NCI-H345 (cell line): ENCODE measurements around the gene SH3GL1.

Source experiments
- DNase-seq: peaks from one replicate; lab custom pipeline; 2025; lab: John Stamatoyannopoulos, UW

SH3GL1 gene

GRCh38 chr19:4375164-4376027, 25.0 kb downstream of the SH3GL1 start:
- DNase-seq: peak; percentile 36

DNA sequence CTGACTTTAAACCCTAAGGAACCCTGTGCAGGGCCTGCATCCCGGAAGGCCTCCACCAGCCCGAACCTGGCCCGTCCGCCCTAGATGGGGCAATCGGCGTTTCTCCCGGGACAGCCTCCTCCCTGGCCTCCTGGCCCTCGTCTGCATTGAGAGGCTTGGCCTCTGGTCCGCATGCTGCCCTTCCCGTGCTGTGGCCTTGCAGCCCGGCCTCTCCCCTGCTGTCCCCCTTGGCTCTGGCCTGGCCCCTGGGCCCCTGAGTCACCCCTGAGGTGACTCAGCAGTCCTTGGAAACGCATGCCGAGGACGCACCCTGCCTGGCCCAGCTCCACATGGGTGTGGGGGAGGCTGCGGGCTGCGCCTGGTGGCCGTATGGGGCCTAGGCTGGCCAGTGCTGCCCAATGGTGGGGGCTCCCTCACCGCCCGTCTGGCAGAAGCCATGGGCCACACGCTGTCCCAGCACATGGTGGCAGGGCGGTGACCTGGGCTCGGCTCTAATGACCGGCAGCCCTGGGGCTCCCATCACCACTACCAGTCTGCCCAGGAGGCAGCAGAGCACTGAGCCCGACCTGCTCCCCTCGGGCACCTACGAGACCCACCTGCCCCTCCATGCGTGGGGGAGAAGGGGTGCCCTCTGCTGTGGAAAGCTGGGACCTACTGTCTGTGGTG, 25.7 kb downstream of the SH3GL1 start:
- DNase-seq: no peak

DNA sequence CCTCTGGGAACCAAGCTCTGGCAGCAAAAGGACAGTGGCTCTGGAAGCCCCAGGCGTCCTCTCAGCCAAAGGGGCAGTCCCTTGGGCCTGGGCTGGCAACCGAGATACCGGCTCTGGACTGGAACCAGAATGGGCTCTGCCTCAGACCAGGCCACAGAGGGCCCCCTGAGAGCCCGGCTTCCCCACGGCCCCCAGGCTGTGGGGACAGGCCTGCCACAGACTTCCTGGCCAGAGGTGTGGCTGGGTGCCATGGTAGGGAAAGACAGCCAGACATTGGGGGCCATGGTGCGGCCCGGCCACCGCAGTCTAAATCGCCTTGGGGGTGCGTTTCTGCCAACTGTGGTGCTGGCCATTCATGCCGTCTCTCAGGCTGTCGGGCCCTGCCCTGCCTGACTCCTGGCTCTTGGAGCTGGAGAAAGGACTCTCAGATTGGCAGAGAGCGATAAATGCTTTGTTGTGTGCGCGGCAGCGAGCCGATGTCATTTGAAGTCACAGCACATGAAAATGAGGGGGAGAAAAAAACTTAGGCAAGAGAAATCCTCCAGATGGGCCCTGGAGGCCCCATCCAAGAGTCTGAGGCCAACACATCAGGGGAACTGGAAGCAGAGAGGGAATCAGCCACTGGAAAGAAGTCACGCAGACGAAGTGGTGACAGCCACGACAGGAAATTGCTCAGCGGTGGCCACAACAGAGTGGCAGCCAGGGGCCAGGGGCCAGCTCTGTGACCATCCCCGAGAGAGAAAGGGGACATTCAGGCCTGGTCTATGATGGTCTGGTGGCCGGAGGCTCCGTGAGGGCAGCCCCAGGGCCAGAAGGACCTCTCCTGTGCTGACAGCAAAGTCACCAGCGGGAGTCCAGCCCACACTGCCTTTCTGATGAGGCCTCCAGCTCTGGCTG, 26.5 kb downstream of the SH3GL1 start:
- no peak for DNase-seq

DNA sequence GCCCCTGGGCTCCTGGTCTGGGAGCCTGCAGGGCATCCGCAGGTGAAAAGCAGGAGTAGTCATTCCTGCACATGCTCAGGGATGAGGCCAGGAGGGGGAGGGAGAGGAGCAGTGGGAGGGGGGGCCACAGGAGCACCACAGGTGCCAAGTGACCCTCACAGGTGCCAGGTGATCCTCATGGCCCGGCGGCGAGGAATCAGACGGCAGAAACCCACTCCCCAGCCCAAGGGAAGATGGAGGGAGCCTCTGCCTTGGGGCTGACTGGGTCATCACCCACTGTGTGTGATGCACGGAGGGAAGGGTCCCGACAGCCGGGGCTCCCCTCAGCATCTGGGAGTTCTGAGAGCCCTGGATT, 27.4 kb downstream of the SH3GL1 start:
- DNase-seq: no peak

DNA sequence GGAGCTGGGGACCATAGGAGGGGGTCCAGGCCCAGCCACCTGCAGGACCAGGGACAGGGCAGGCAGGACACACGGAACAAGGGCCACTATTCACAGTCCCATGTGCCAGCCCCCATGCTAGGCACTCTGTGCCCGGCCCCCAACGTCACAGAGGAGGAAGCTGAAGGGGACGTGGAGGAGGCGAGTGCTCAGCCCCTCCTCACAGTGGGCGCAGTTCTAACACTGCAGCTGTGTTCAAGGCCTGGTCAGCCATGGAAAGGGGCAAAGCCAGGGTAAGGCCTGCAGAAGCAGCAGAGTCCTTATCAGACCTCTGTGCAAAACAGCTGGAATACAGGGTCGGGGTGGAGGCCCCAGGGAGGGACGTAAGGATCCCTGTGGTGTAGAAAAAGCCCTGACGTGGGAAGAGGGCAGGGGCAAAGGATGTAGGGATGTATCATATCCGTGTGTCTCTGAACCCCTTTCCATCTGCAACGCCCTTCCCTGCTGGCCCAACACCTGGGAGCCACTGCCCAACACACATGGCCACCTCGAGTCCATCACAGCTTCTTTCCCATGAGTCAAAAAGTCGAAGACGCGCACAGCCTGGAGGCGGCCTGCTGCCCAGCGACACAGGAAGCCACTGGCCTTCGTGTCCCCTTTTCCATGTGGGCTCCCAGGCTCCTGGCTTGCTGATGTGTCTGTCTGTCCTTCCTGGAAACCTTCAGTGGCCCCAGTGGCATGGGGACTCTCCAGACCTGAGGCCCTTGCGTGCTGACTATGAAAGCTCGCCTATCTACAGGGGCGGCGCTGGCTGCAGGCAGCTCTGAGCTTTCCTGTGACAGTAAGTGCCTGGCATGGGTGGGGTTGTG, 28.0 kb downstream of the SH3GL1 start:
- no peak for DNase-seq

GRCh38 chr19:4371247-4372164, 28.8 kb downstream of the SH3GL1 start:
- DNase-seq: no peak

GRCh38 chr19:4370418-4371041, 29.8 kb downstream of the SH3GL1 start:
- DNase-seq: no peak

DNA sequence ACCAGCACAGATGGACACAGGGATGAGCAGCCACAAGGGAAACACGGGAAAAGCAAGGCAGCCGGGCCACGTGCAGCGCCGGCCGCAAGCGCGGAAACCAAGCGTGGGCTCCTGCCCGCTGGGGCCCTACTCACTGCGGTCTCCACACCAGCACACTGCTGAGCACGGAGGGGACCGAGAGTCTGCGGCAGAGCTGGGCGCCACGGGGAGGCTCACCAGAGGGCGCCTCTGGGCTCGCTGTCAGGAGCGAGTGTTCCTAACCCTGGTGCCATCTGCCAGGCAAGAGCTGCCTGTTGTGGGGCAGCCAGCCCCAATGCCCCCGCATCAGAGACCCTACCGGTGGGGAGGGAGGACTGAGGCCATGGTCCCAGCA, 30.5 kb downstream of the SH3GL1 start:
- DNase-seq: no peak

DNA sequence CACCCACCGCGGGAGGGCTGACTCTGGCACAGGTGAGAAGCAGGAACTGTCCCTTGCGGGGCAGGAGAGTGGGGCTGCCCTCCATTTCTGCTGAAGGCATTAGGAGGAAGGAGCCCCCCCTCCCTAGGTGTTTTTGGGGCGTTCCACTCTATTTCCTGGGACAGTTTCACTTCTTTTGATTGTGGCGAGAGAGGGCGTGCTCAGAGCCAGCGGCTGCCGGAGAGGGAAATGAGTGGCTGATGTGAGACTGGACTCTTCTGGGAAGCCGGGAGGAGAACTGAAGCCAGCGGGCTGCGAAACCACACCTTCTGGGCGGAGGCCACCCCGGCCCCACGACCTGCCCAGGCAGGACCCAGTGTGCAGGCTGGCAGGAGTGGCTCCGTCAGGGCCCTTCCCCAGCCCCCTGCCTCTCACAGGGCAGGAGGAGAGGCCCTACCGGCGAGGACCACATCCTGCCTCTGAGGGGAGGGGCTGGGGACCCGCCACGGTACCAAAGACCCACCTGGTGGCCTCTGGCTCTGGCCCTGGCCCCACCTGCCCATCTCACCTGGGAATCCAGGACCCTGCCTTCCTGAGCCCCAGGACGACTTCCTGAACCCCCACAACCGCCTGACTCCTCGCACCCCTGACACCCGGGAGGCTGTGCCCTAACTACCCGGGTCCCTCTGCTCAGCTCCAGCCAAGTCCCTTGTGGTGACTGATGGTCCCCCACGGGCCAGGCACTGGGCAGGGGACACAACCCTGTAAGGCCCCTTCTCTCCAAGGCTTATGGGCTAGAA, 31.0 kb downstream of the SH3GL1 start:
- DNase-seq: no peak

DNA sequence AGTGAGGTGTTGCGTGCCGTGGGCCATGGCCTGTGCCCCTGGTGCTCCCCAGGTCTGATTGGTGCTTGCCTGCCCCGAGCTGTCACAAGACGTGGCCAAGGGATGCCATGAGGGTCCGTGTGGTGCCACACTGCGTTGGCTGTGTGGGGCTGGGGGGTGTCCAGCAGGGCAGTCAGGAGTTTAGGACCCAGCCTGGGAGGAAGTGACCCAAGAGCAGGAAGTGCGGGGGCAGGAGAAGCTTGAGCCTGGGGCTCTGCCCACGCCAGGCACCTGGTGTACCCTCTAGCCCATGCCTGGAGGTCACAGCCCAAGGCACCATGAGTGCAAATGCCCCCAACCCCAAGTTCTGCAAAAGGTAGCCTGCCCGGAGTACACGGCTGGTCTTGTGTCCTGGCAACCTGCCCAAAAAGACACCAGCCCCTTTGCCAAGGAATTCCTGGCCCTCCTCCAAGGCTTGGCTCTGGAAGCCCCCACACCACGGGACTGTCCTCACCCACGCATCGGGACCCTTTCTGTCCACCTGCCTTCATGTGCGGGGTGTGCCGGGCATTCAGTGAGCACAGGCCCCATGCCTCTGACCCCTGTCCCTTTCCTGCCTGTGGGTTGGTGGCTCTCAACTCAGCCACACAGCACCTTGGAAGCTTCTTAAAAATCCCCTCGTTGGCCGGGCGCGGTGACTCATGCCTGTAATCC, 32.1 kb downstream of the SH3GL1 start:
- DNase-seq: no peak

- DNase-seq: no peak
Observed at GRCh38 chr19:4367781-4368127, 32.6 kb downstream of the SH3GL1 start.

GRCh38 chr19:4367336-4367723, 33.0 kb downstream of the SH3GL1 start:
- no peak for DNase-seq

DNA sequence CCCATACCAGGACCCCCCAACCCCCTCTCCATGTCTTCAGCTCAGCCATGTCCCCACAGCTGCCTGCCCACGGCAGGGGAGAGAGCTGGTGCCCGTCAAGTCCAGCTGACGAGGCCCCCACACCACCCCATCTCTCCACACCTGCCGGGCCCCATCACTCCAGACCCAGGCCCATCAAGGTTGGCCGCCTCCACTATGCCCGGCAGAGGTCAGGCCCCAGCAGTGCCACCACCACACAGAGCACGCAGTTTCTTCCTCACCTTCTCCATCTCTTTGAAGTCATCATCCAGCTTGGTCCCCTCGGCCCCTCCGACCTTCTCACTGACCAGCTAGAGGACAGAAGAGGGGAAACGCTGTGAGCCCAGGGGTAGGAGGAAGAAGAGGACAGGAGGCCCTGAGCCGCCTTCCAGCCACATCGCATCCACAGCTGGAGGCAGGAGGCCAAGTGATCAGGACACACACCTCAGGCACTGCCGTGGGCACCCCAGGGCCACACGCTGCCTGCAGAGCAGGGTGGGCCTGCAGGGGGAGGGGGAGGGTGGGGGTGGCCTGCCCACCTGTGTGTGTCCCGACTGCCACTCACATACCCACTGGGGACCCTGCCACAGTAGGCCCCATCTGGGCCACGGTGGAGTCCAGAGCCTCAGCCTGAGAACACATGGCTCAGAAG, 33.5 kb downstream of the SH3GL1 start:
- DNase-seq: no peak

GRCh38 chr19:4365791-4366665, 34.3 kb downstream of the SH3GL1 start:
- DNase-seq: no peak

GRCh38 chr19:4365341-4365740, 35.0 kb downstream of the SH3GL1 start:
- DNase-seq: no peak

GRCh38 chr19:4363571-4364304, 36.6 kb downstream of the SH3GL1 start:
- DNase-seq: no peak
